HCT116 (cell line): Measurements from ENCODE around the gene CA12. TPM values are rescaled to one million over a fixed set of nuclear protein-coding genes. Genes with fewer than 3 reads are reported as not detected.

Experiments
- ATAC-seq: fragments of 200-7000 bp; cut with Tn5 transposase; 2 replicates; pipeline ENCODE4 v1.9.1; 2020; ENCODE audit warnings: mild to moderate bottlenecking, moderate library complexity
- BruUV-seq: library from RNA; stranded (reverse); fragments of 400-500 nt; replicated peaks from 2 replicates; lab custom pipeline; 2021; lab: Mats Ljungman, UMichigan
- CTCF ChIA-PET: fragments of 300-600 bp; sonication (Branson Sonifier 250); formaldehyde crosslinking; loops from one replicate; lab custom pipeline; 2021; ENCODE audit warnings: antibody characterized with exemption; lab: Charles Lee
- POLR2A ChIA-PET: fragments of 300-600, 350-600 bp; sonication (Branson Sonifier 250); formaldehyde crosslinking; loops from one replicate; lab custom pipeline; 2021; ENCODE audit warnings: antibody characterized with exemption; lab: Charles Lee
- RAD21 ChIA-PET, 2 experiments: fragments of 300-600 bp; sonication (Branson Sonifier 250); formaldehyde crosslinking; loops; one replicate each; lab custom pipeline; 2023; ENCODE audit warnings: low total read pairs in 2 of 2; ENCODE audit not compliant: uncharacterized antibody in 2 of 2, unreplicated experiment in 2 of 2, low non-redundant PET in 1 of 2; lab: Charles Lee
- DNase-seq: peaks from one replicate; pipeline ENCODE4 v3.0.0-alpha.2; 2010; ENCODE audit warnings: low read depth, low spot score
- H2AFZ ChIP-seq: fragments of 200-600 bp; shearing (Covaris generic), sonication (generic); 2 replicates; pipeline ENCODE4 v1.6.1; 2017; ENCODE audit warnings: low read depth, mixed run types, mixed read lengths, antibody characterized with exemption, low read length; ENCODE audit not compliant: poor library complexity, severe bottlenecking
- H3K27ac ChIP-seq: 2 replicates; pipeline ENCODE4 v1.5.1; 2012; ENCODE audit warnings: low read depth, low read length
- H3K27me3 ChIP-seq: fragments of 200-600 bp; sonication (generic); 2 replicates; pipeline ENCODE4 v1.6.1; 2016; ENCODE audit warnings: mixed run types, low read length, mixed read lengths; ENCODE audit not compliant: insufficient read depth
- H3K36me3 ChIP-seq, 2 experiments: fragments of 200-500 bp in 1 of 2; fragments of 200-600 bp in 1 of 2; sonication (Bioruptor generic) in 1 of 2; sonication (generic) in 1 of 2; 2 replicates each; pipeline versions ENCODE4 v1.5.1 to v1.6.1; 2014 to 2016; ENCODE audit warnings: low read length in 2 of 2, inconsistent platforms in 1 of 2, mixed read lengths in 1 of 2, mixed run types in 1 of 2; ENCODE audit not compliant: insufficient read depth in 2 of 2, control insufficient read depth in 1 of 2
- H3K4me1 ChIP-seq, 2 experiments: fragments of 200-600 bp in 1 of 2; sonication (generic) in 1 of 2; 2 replicates each; pipeline versions ENCODE4 v1.5.1 to v1.6.1; 2012 to 2017; ENCODE audit warnings: low read length in 2 of 2, inconsistent platforms in 1 of 2, mild to moderate bottlenecking in 1 of 2, mixed read lengths in 1 of 2, mixed run types in 1 of 2, moderate library complexity in 1 of 2; ENCODE audit not compliant: insufficient read depth in 2 of 2, control insufficient read depth in 1 of 2
- H3K4me2 ChIP-seq: fragments of 200-600 bp; sonication (generic); 2 replicates; pipeline ENCODE4 v1.6.1; 2017; ENCODE audit warnings: mixed run types, low read length, mixed read lengths
- H3K4me3 ChIP-seq, 2 experiments: fragments of 200-600 bp in 1 of 2; sonication (generic) in 1 of 2; replicated peaks in 1 of 2; 2 replicates each; pipeline ENCODE4 v1.5.1; 2011 to 2016; ENCODE audit warnings: low read length in 2 of 2, control low read depth in 1 of 2, low read depth in 1 of 2, mild to moderate bottlenecking in 1 of 2, mixed read lengths in 1 of 2, mixed run types in 1 of 2
- H3K79me2 ChIP-seq: fragments of 200-600 bp; sonication (generic); 2 replicates; pipeline ENCODE4 v1.6.1; 2017; ENCODE audit warnings: mild to moderate bottlenecking, mixed run types, low read length, moderate library complexity, mixed read lengths; ENCODE audit not compliant: insufficient read depth
- H3K9ac ChIP-seq: fragments of 200-600 bp; sonication (generic); 2 replicates; pipeline ENCODE4 v1.6.1; 2016; ENCODE audit warnings: low read length, mixed read lengths
- H3K9me2 ChIP-seq: fragments of 200-600 bp; sonication (generic), shearing (Covaris generic); 2 replicates; pipeline ENCODE4 v1.6.1; 2017; ENCODE audit warnings: mixed run types, mild to moderate bottlenecking, moderate library complexity; ENCODE audit not compliant: insufficient read depth
- H3K9me3 ChIP-seq, 2 experiments: fragments of 200-500 bp in 1 of 2; fragments of 200-600 bp in 1 of 2; sonication (Bioruptor generic) in 1 of 2; sonication (generic) in 1 of 2; 2 replicates each; pipeline ENCODE4 v1.6.1; 2014 to 2017; ENCODE audit warnings: low read length in 2 of 2, mixed read lengths in 2 of 2, inconsistent platforms in 1 of 2, low read depth in 1 of 2, mild to moderate bottlenecking in 1 of 2, mixed run types in 1 of 2, moderate library complexity in 1 of 2; ENCODE audit not compliant: control insufficient read depth in 1 of 2, insufficient read depth in 1 of 2
- H4K20me1 ChIP-seq: fragments of 200-600 bp; sonication (generic), shearing (Covaris generic); 2 replicates; pipeline ENCODE4 v1.6.1; 2017; ENCODE audit warnings: mixed run types, mild to moderate bottlenecking, moderate library complexity; ENCODE audit not compliant: insufficient read depth
- ATF3 ChIP-seq: IDR thresholded peaks from 2 replicates; pipeline ENCODE4 v1.6.1; 2012
- CEBPB ChIP-seq: IDR thresholded peaks from 2 replicates; pipeline ENCODE4 v1.6.1; 2012; ENCODE audit warnings: low read depth
- CTCF ChIP-seq, 3 experiments: fragments of 200-600 bp in 1 of 3; sonication (generic) in 1 of 3; IDR thresholded peaks in 2 of 3; conservative IDR thresholded peaks in 1 of 3; 2 replicates each; pipeline ENCODE4 v1.5.1; 2012 to 2017; ENCODE audit warnings: low read depth in 2 of 3, low read length in 2 of 3, antibody characterized with exemption in 1 of 3, borderline replicate concordance in 1 of 3, control low read depth in 1 of 3, mild to moderate bottlenecking in 1 of 3, mixed read lengths in 1 of 3, mixed run types in 1 of 3, moderate library complexity in 1 of 3; ENCODE audit not compliant: insufficient read depth in 1 of 3
- FOSL1 ChIP-seq: IDR thresholded peaks from 2 replicates; pipeline ENCODE4 v1.6.1; 2012; ENCODE audit warnings: low read depth
- POLR2AphosphoS5 ChIP-seq: IDR thresholded peaks from 2 replicates; pipeline ENCODE4 v1.6.1; 2011; ENCODE audit warnings: mild to moderate bottlenecking, low read depth, low read length, moderate library complexity
- RAD21 ChIP-seq: IDR thresholded peaks from 2 replicates; pipeline ENCODE4 v1.6.1; 2012; ENCODE audit warnings: low read depth, mild to moderate bottlenecking
- SIN3A ChIP-seq: IDR thresholded peaks from 2 replicates; pipeline ENCODE4 v1.6.1; 2012; ENCODE audit warnings: low read depth
- SP1 ChIP-seq: IDR thresholded peaks from 2 replicates; pipeline ENCODE4 v1.6.1; 2012; ENCODE audit warnings: low read depth
- TCF7L2 ChIP-seq: IDR thresholded peaks from 2 replicates; pipeline ENCODE4 v1.7.0; 2011; ENCODE audit warnings: borderline replicate concordance, inconsistent platforms; ENCODE audit not compliant: insufficient read depth, insufficient read length; ENCODE audit errors: extremely low read depth
- ZFX ChIP-seq: fragments of 450-650 bp; IDR thresholded peaks from 2 replicates; pipeline ENCODE4 v1.6.1; 2017
- intact Hi-C: fragments of 100-400 bp; cut with micrococcal nuclease; formaldehyde crosslinking; loops from 2 replicates; pipeline ENCODE4 v1.10.0; 2022
- total RNA-seq: library from RNA; stranded (reverse); gene quantifications from one replicate; pipeline ENCODE4 v1.2.1, GENCODE V29; 2021; ENCODE audit not compliant: unreplicated experiment

CA12 gene
- total RNA-seq, 1 experiment from 2014 or later: 1.8 TPM

- H3K9ac ChIP-seq: no peak overlapping the region
- H3K4me2 ChIP-seq: no peak overlapping the region
- no peak overlapping the region for H3K4me3 ChIP-seq
- ChIA-PET RAD21 (interaction anchor here in 1 of 2 experiments (0.8 kb wide), 1 partner anchor 143 kb away, joined by 5 read pairs; no protein-coding TSS in a partner anchor), CTCF (no interaction called here), POLR2A (no interaction called here)
- H3K36me3 ChIP-seq: no peaks in the 10 kb centered on the region
- no peaks in the 10 kb centered on the region for H3K9me3 ChIP-seq
- no peak overlapping the region for H3K27ac ChIP-seq
- H3K79me2 ChIP-seq: no peaks in the 10 kb centered on the region
- intact Hi-C loops: no loop called here
- H3K27me3 ChIP-seq: no peaks in the 10 kb centered on the region
- H4K20me1 ChIP-seq: no peaks in the 10 kb centered on the region
- H3K9me2 ChIP-seq: no peaks in the 10 kb centered on the region
- BruUV-seq: no TSS peak
- no peaks in the 10 kb centered on the region for H3K4me1 ChIP-seq
- no peak for TF ChIP-seq TCF7L2
- TF ChIP-seq FOSL1: no peak
- TF ChIP-seq ATF3: no peak
- TF ChIP-seq RAD21: no peak
- TF ChIP-seq POLR2AphosphoS5: no peak
- no peak for TF ChIP-seq CEBPB
- no peak for TF ChIP-seq CTCF (IDR thresholded peaks at IDR 0.05 in 2 of 3, conservative IDR thresholded peaks at IDR 0.05 in 1 of 3; ENCODE audit: borderline replicate concordance in 1 of 3, insufficient read depth in 1 of 3, low read depth in 2 of 3, low read length in 2 of 3)
- TF ChIP-seq SIN3A: no peak
- no peak for TF ChIP-seq ZFX
- DNase-seq (no peak), ATAC-seq (no peak)
- no peak overlapping the region for H2AFZ ChIP-seq
Observed at GRCh38 chr15:63421433-63421832, 39.8 kb upstream of the CA12 start.

GRCh38 chr15:63420333-63420747, 38.7 kb upstream of the CA12 start:
- ChIA-PET CTCF (no interaction called here), RAD21 (no interaction called here), POLR2A (no interaction called here)
- Histone ChIP-seq H4K20me1 (no peaks in the 10 kb centered on the region), H3K9me3 (no peaks in the 10 kb centered on the region), H3K79me2 (no peaks in the 10 kb centered on the region), H3K4me1 (no peaks in the 10 kb centered on the region), H3K27ac (no peak overlapping the region), H3K4me2 (no peak overlapping the region), H2AFZ (peak overlapping the region; percentile 96), H3K9me2 (no peaks in the 10 kb centered on the region), H3K4me3 (no peak overlapping the region), H3K27me3 (no peaks in the 10 kb centered on the region), H3K9ac (no peak overlapping the region), H3K36me3 (no peaks in the 10 kb centered on the region)
- no peak for DNase-seq
- BruUV-seq: no TSS peak
- peak; percentile 67; the same call in 1 of the 2 replicates for ATAC-seq
- intact Hi-C loops: no loop called here
- no peak for TF ChIP-seq SP1
- 0 out of 6 replicates have a peak, but pooled peaks of 1 of the 3 experiments have one; percentile 8 for TF ChIP-seq CTCF (IDR thresholded peaks at IDR 0.05 in 2 of 3, conservative IDR thresholded peaks at IDR 0.05 in 1 of 3; ENCODE audit: borderline replicate concordance in 1 of 3, insufficient read depth in 1 of 3, low read depth in 2 of 3, low read length in 2 of 3)
- TF ChIP-seq, all 23 proteins: peak for 1
